Activated CD4-positive, alpha-beta T cell treated with anti-CD3 and anti-CD28 coated beads, Interleukin-2, amount 10 ng/mL, durations not matched to agents 7 days and 5 days (primary cell): ENCODE data around the gene CD2AP. TPM values are rescaled to one million over a fixed set of nuclear protein-coding genes. Genes with fewer than 3 reads are reported as not detected.

Source experiments
- CTCF ChIA-PET: fragments of 350-600 bp; sonication (Branson Sonifier 250); formaldehyde crosslinking; loops from one replicate; lab custom pipeline; 2021; ENCODE audit warnings: antibody characterized with exemption; lab: Charles Lee
- POLR2A ChIA-PET: fragments of 350-600 bp; sonication (Branson Sonifier 250); formaldehyde crosslinking; loops from one replicate; lab custom pipeline; 2021; ENCODE audit warnings: antibody characterized with exemption; lab: Charles Lee
- DNase-seq: peaks from one replicate; pipeline ENCODE4 v3.0.0-alpha.2; 2020
- H3K27ac Mint-ChIP-seq: one replicate; pipeline ENCODE4 v1.8.0; 2021; ENCODE audit warnings: mild to moderate bottlenecking, moderate library complexity, mixed read lengths
- H3K27me3 Mint-ChIP-seq: one replicate; pipeline ENCODE4 v1.8.0; 2021; ENCODE audit warnings: mixed read lengths
- H3K36me3 Mint-ChIP-seq: one replicate; pipeline ENCODE4 v1.8.0; 2021; ENCODE audit warnings: low read depth, mixed read lengths
- H3K4me1 Mint-ChIP-seq: one replicate; pipeline ENCODE4 v1.8.0; 2021; ENCODE audit warnings: mixed read lengths
- H3K4me3 Mint-ChIP-seq: one replicate; pipeline ENCODE4 v1.8.0; 2021; ENCODE audit warnings: mild to moderate bottlenecking, moderate library complexity, mixed read lengths
- H3K9me3 Mint-ChIP-seq: one replicate; pipeline ENCODE4 v1.8.0; 2021; ENCODE audit warnings: mixed read lengths
- total RNA-seq, 2 experiments: library from RNA; stranded (reverse); gene quantifications; one replicate each; pipeline ENCODE4 v1.2.3, GENCODE V29; 2021

Gene CD2AP
- total RNA-seq, 2 experiments from 2014 or later = 35.1 to 40.3 TPM

- no peak overlapping the region for H3K27ac Mint-ChIP-seq
- peaks cover 2% of the 10 kb centered on the region for H3K36me3 Mint-ChIP-seq
- peaks cover 5% of the 10 kb centered on the region for H3K9me3 Mint-ChIP-seq
- no peaks in the 10 kb centered on the region for H3K27me3 Mint-ChIP-seq
- H3K4me3 Mint-ChIP-seq = no peak overlapping the region
- ChIA-PET CTCF (no interaction called here), POLR2A (no interaction called here)
- peaks cover 8% of the 10 kb centered on the region for H3K4me1 Mint-ChIP-seq
- no peak for DNase-seq
These were observed 29.9 kb upstream of the CD2AP start for GRCh38 chr6:47447722-47448121.

GRCh38 chr6:47451162-47451561, 26.4 kb upstream of the CD2AP start:
- Mint-ChIP-seq H3K4me1 (peaks cover 13% of the 10 kb centered on the region), H3K9me3 (peaks cover 3% of the 10 kb centered on the region), H3K27ac (no peak overlapping the region), H3K27me3 (no peaks in the 10 kb centered on the region), H3K36me3 (no peaks in the 10 kb centered on the region), H3K4me3 (no peak overlapping the region)
- ChIA-PET CTCF (interaction anchor here (0.6 kb wide), 1 partner anchor 17 kb away, joined by 10 read pairs; no protein-coding TSS in a partner anchor), POLR2A (no interaction called here)
- no peak for DNase-seq

DNA sequence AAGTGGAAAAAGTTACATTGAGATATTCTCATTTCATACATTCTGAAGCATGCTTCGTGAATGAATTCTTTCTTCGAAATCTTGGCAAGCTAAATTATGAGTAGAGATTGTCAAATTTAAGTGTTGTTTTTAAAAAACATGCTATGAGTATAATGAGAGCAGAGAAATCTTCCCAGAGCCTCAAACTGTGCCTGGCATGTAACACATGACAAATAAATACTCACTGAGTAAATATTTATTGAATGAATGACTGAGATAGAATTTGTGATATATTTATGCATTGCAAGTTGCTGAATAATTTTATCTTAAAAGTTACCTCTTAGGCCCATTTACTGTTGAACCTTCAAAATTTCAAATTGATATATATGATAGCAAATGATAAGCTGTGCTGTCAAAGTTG, 24.7 kb upstream of the CD2AP start:
- ChIA-PET POLR2A (no interaction called here), CTCF (interaction anchor here (0.6 kb wide), 1 partner anchor 1976 kb away, joined by 3 read pairs; no protein-coding TSS in a partner anchor)
- Mint-ChIP-seq H3K27ac (no peak overlapping the region), H3K36me3 (no peaks in the 10 kb centered on the region), H3K9me3 (peaks cover 3% of the 10 kb centered on the region), H3K4me3 (no peak overlapping the region), H3K4me1 (peaks cover 6% of the 10 kb centered on the region), H3K27me3 (no peaks in the 10 kb centered on the region)
- DNase-seq = no peak

DNA sequence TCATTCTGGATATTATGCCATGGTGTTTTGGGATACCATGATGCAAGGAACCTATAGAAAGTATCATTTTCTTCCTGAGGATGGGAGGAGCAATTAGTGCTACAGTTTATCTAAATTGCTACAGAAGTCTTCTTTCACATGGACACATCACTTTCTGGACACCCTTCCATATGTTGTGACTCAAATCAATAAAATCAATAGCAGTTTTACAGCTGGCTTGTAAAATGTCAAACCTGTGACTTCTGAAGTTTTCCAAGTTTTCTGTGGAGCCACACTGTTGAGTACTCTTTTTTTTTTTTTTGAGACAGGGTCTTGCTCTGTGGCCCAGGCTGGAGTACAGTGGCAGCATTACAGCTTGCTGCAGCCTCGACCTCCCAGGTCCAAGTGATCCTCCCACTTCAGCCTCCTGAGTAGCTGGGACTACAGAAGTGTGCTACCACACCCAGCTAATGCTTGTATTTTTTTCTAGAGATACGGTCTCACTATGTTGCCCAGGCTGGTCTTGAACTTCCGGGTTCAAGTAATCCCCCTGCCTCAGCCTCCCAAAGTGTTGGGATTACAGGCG, 24.1 kb upstream of the CD2AP start:
- H3K4me1 Mint-ChIP-seq = peaks cover 6% of the 10 kb centered on the region
- ChIA-PET POLR2A (no interaction called here), CTCF (interaction anchor here (0.6 kb wide), 1 partner anchor 1975 kb away, joined by 3 read pairs; no protein-coding TSS in a partner anchor)
- H3K27me3 Mint-ChIP-seq = no peaks in the 10 kb centered on the region
- H3K9me3 Mint-ChIP-seq = peaks cover 3% of the 10 kb centered on the region
- DNase-seq = no peak
- H3K36me3 Mint-ChIP-seq = no peaks in the 10 kb centered on the region
- H3K27ac Mint-ChIP-seq = no peak overlapping the region
- no peak overlapping the region for H3K4me3 Mint-ChIP-seq

DNA sequence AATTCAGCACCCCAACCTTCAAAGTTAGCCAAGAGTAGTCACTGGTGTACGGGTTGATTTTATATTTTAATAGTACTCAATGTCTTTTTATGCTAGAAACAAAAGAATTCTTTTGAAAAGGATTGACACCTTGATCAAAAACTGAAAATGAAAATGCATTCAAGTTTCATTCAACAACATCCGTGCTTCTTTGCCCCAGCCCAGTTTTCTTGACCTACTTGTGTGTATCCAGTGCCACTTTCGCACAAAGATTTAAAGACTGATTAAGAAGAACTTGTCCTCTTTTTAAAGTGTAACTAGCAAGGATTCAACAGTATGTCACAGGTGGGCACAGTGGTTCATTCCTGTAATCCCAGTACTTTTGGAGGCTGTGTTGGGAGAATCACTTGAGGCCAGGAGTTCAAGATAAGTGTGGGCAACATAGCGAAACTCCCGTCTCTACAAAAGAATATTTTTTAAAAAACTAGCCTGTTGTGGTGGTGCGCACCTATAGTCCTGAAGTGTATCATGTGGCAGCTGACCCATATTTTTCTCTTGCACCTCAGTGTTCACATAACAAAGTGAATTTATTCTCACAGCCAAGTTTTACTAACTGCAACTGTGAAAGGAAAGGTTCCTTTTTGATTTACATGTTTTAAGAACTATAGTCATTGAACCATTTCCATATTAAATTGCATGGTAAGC, 22.7 kb upstream of the CD2AP start:
- peaks cover 2% of the 10 kb centered on the region for H3K27me3 Mint-ChIP-seq
- no peak overlapping the region for H3K4me3 Mint-ChIP-seq
- no peaks in the 10 kb centered on the region for H3K36me3 Mint-ChIP-seq
- H3K9me3 Mint-ChIP-seq = peaks cover 3% of the 10 kb centered on the region
- peaks cover 6% of the 10 kb centered on the region for H3K4me1 Mint-ChIP-seq
- H3K27ac Mint-ChIP-seq = peak overlapping the region; percentile 19
- ChIA-PET CTCF (interaction anchor here (1.0 kb wide), 1 partner anchor 17 kb away, joined by 3 read pairs; no protein-coding TSS in a partner anchor), POLR2A (no interaction called here)
- no peak for DNase-seq

GRCh38 chr6:47455533-47456209, 21.9 kb upstream of the CD2AP start:
- Mint-ChIP-seq H3K4me1 (peaks cover 6% of the 10 kb centered on the region), H3K27me3 (peaks cover 2% of the 10 kb centered on the region)

GRCh38 chr6:47456536-47456975, 21.0 kb upstream of the CD2AP start:
- POLR2A ChIA-PET = no interaction called here
- CTCF ChIA-PET = no interaction called here
- H3K27ac Mint-ChIP-seq = no peak overlapping the region
- DNase-seq = no peak
- peaks cover 6% of the 10 kb centered on the region for H3K4me1 Mint-ChIP-seq
- no peak overlapping the region for H3K4me3 Mint-ChIP-seq
- H3K36me3 Mint-ChIP-seq = no peaks in the 10 kb centered on the region
- peaks cover 4% of the 10 kb centered on the region for H3K27me3 Mint-ChIP-seq
- H3K9me3 Mint-ChIP-seq = no peaks in the 10 kb centered on the region

More at GRCh38 chr6:47455533-47456209, 21.9 kb upstream of the CD2AP start:
- Mint-ChIP-seq H3K9me3 (peaks cover 3% of the 10 kb centered on the region), H3K27ac (no peak overlapping the region), H3K4me3 (no peak overlapping the region), H3K36me3 (no peaks in the 10 kb centered on the region)
- ChIA-PET POLR2A (no interaction called here), CTCF (interaction anchor here (0.6 to 1.0 kb wide), 2 partner anchors 18 to 58 kb away, joined by 3 read pairs; no protein-coding TSS in a partner anchor)
- no peak for DNase-seq

DNA sequence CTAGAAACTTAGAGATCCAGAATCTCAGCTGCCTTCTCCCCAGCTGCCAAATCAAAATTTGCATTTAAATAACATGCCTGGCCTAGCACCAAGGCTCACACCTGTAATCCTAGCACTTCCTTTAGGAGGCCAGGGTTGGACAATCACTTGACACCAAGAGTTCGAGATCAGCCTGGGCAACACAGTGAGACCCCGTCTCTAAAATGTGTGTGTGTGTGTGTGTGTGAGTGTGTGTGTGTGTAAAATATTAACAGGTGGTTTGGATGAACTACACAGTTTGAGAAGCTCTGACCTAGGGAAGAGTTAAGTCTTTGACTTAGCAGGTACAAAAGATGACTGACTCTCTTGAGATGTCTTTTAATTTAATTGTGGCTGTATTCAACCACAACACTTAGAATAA, 20.2 kb upstream of the CD2AP start:
- H3K4me1 Mint-ChIP-seq = peaks cover 6% of the 10 kb centered on the region
- no peak for DNase-seq
- H3K27ac Mint-ChIP-seq = no peak overlapping the region
- H3K36me3 Mint-ChIP-seq = no peaks in the 10 kb centered on the region
- H3K27me3 Mint-ChIP-seq = peaks cover 6% of the 10 kb centered on the region
- POLR2A ChIA-PET = no interaction called here
- H3K9me3 Mint-ChIP-seq = no peaks in the 10 kb centered on the region
- H3K4me3 Mint-ChIP-seq = no peak overlapping the region
- CTCF ChIA-PET = no interaction called here

- peaks cover 2% of the 10 kb centered on the region for H3K9me3 Mint-ChIP-seq
- H3K27ac Mint-ChIP-seq = no peak overlapping the region
- H3K27me3 Mint-ChIP-seq = peaks cover 13% of the 10 kb centered on the region
- H3K4me1 Mint-ChIP-seq = no peaks in the 10 kb centered on the region
- CTCF ChIA-PET = no interaction called here
- H3K36me3 Mint-ChIP-seq = no peaks in the 10 kb centered on the region
- POLR2A ChIA-PET = no interaction called here
- DNase-seq = no peak
- H3K4me3 Mint-ChIP-seq = no peak overlapping the region
These were observed 13.5 kb upstream of the CD2AP start for GRCh38 chr6:47464052-47464451.

- Mint-ChIP-seq H3K9me3 (peaks cover 2% of the 10 kb centered on the region), H3K27me3 (peaks cover 15% of the 10 kb centered on the region), H3K27ac (no peak overlapping the region), H3K4me3 (no peak overlapping the region), H3K4me1 (no peaks in the 10 kb centered on the region), H3K36me3 (no peaks in the 10 kb centered on the region)
- DNase-seq = no peak
- POLR2A ChIA-PET = no interaction called here
- CTCF ChIA-PET = no interaction called here
These were observed 12.5 kb upstream of the CD2AP start for GRCh38 chr6:47465117-47465516.

DNA sequence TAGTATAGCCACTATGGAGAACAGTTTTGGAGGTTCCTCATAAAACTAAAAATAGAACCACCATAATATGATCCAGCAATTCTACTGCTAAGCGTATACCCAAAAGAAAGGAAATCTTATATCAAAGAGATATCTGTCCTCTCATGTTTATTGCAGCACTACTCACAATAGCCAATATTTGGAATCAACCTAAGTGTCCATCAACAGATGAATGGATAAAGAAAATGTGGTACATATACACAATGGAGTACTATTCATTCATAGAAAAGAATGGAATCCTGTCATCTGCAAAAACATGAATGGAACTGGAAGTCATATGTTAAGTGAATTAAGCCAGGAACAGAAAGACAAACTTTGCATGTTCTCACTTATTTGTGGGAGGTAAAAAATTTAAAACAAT, 5.7 kb upstream of the CD2AP start:
- ChIA-PET CTCF (interaction anchor here (0.6 kb wide), 1 partner anchor 39 kb away, joined by 5 read pairs; no protein-coding TSS in a partner anchor), POLR2A (no interaction called here)
- DNase-seq = no peak
- Mint-ChIP-seq H3K4me1 (peaks cover 11% of the 10 kb centered on the region), H3K36me3 (no peaks in the 10 kb centered on the region), H3K27ac (no peak overlapping the region), H3K9me3 (no peaks in the 10 kb centered on the region), H3K4me3 (no peak overlapping the region), H3K27me3 (peaks cover 19% of the 10 kb centered on the region)

DNA sequence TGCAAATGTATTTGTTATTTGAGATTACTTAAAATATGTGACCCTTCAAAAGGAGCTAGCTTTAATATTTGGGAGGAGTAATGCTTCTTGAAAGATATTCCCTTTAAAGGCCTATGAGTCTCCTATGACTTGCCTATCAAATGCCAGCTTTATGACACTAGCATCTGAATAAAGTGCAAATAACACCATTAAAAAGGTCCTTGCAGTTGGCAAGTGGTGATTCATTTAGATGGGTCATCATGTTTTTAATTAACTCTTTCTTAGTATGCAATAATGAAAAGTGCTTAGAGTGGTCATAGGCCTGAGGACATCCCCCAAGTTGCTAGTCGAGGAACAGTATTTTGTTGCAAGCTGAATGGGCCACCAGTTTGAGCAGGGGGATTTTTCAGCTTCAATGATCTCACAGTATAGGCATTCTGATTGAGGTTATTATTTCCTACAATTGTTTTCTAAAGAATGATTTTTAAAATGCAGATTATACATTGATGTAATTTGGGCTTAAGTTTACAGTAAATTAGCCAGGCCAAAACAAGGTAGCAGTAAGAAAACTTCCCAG, 3.7 kb upstream of the CD2AP start:
- CTCF ChIA-PET = interaction anchor here (0.9 kb wide), 1 partner anchor 51 kb away, joined by 3 read pairs; no protein-coding TSS in a partner anchor
- Mint-ChIP-seq H3K9me3 (no peaks in the 10 kb centered on the region), H3K27me3 (peaks cover 19% of the 10 kb centered on the region), H3K27ac (no peak overlapping the region), H3K4me3 (no peak overlapping the region), H3K36me3 (peaks cover 2% of the 10 kb centered on the region), H3K4me1 (peaks cover 16% of the 10 kb centered on the region)
- POLR2A ChIA-PET = interaction anchor here (0.6 kb wide), 1 partner anchor 35 kb away, joined by 3 read pairs; no protein-coding TSS in a partner anchor
- DNase-seq = no peak
